IMR-90 (cell line): Measurements from ENCODE around the gene ZNF507. TPM values are rescaled to one million over a fixed set of nuclear protein-coding genes. Genes with fewer than 3 reads are reported as not detected.
"Not testable (repeated sequence)": the region's sequence is repeated elsewhere in the genome, so short reads cannot be mapped to it uniquely, and the experiment has no call there.

ENCODE experiments used
- ATAC-seq: fragments of 200-7000 bp; cut with Tn5 transposase; 2 replicates; pipeline ENCODE4 v1.9.1; 2020; ENCODE audit warnings: low read depth, mild to moderate bottlenecking, moderate library complexity
- BruUV-seq: library from RNA; stranded (reverse); fragments of 400-500 nt; replicated peaks from 2 replicates; lab custom pipeline; 2021; lab: Mats Ljungman, UMichigan
- CTCF ChIA-PET: fragments of 300-600 bp; formaldehyde crosslinking; extraction: SDS; loops from one replicate; lab custom pipeline; 2021; ENCODE audit warnings: antibody characterized with exemption; lab: Yijun Ruan, JAX
- POLR2A ChIA-PET: fragments of 300-600 bp; sonication (Branson Sonifier 250); formaldehyde crosslinking; loops from one replicate; lab custom pipeline; 2022; ENCODE audit warnings: antibody characterized with exemption; ENCODE audit not compliant: unreplicated experiment; lab: Charles Lee
- DNase-seq: peaks from one replicate; pipeline ENCODE4 v3.0.0; 2013
- H2AFZ ChIP-seq: replicated peaks from 2 replicates; pipeline ENCODE3; 2013; ENCODE audit warnings: low read length, mild to moderate bottlenecking; ENCODE audit not compliant: poor library complexity
- H2AK5ac ChIP-seq: 2 replicates; pipeline ENCODE4 v1.6.1; 2013; ENCODE audit warnings: low read depth, low read length, inconsistent platforms
- H2AK9ac ChIP-seq: replicated peaks from 2 replicates; pipeline ENCODE3; 2013; ENCODE audit warnings: mild to moderate bottlenecking, low read depth, low read length, moderate library complexity; ENCODE audit not compliant: poor library complexity
- H2BK120ac ChIP-seq: 2 replicates; pipeline ENCODE4 v1.6.1; 2013; ENCODE audit warnings: low read depth, low read length, inconsistent platforms
- H2BK15ac ChIP-seq: 3 replicates; pipeline ENCODE4 v1.6.1; 2013; ENCODE audit warnings: low read depth, low read length, inconsistent platforms
- H2BK20ac ChIP-seq: 2 replicates; pipeline ENCODE4 v1.6.1; 2013; ENCODE audit warnings: low read depth, mild to moderate bottlenecking, inconsistent platforms, low read length, moderate library complexity
- H2BK5ac ChIP-seq: 2 replicates; pipeline ENCODE4 v1.6.1; 2013; ENCODE audit warnings: mild to moderate bottlenecking, low read depth, low read length, inconsistent platforms; ENCODE audit not compliant: poor library complexity, severe bottlenecking
- H3K14ac ChIP-seq: replicated peaks from 2 replicates; pipeline ENCODE4 v1.6.1; 2013; ENCODE audit warnings: low read depth, low read length, inconsistent platforms
- H3K18ac ChIP-seq: 2 replicates; pipeline ENCODE4 v1.6.1; 2013; ENCODE audit warnings: low read depth, low read length, control low read depth
- H3K23ac ChIP-seq: 2 replicates; pipeline ENCODE4 v1.6.1; 2013; ENCODE audit warnings: low read depth, low read length, inconsistent platforms
- H3K27ac ChIP-seq: 2 replicates; pipeline ENCODE4 v1.5.1; 2013; ENCODE audit warnings: mild to moderate bottlenecking, control low read depth, low read length; ENCODE audit not compliant: insufficient read depth
- H3K27me3 ChIP-seq: 2 replicates; pipeline ENCODE4 v1.6.1; 2013; ENCODE audit warnings: low read length; ENCODE audit not compliant: control insufficient read depth, insufficient read depth
- H3K36me3 ChIP-seq: 2 replicates; pipeline ENCODE4 v1.6.1; 2013; ENCODE audit warnings: low read length, mixed read lengths; ENCODE audit not compliant: control insufficient read depth, insufficient read depth
- H3K4ac ChIP-seq: 2 replicates; pipeline ENCODE4 v1.6.1; 2013; ENCODE audit warnings: low read depth, low read length, inconsistent platforms
- H3K4me1 ChIP-seq: 2 replicates; pipeline ENCODE4 v1.6.1; 2013; ENCODE audit warnings: low read length, mixed read lengths; ENCODE audit not compliant: control insufficient read depth, insufficient read depth
- H3K4me2 ChIP-seq: 2 replicates; pipeline ENCODE4 v1.6.1; 2013; ENCODE audit warnings: low read depth, mild to moderate bottlenecking, control low read depth, low read length, moderate library complexity
- H3K4me3 ChIP-seq: 2 replicates; pipeline ENCODE4 v1.5.1; 2013; ENCODE audit warnings: low read depth, mild to moderate bottlenecking, control low read depth, low read length, moderate library complexity; ENCODE audit not compliant: insufficient read depth
- H3K56ac ChIP-seq: 2 replicates; pipeline ENCODE4 v1.6.1; 2013; ENCODE audit warnings: low read length, inconsistent platforms; ENCODE audit not compliant: insufficient read depth; ENCODE audit errors: extremely low read depth
- H3K79me1 ChIP-seq, 2 experiments: 2 replicates each; pipeline ENCODE4 v1.6.1; 2013; ENCODE audit warnings: low read length in 2 of 2, inconsistent platforms in 1 of 2, low read depth in 1 of 2
- H3K9ac ChIP-seq: 2 replicates; pipeline ENCODE4 v1.6.1; 2013; ENCODE audit warnings: low read depth, low read length, control low read depth
- H3K9me1 ChIP-seq: 2 replicates; pipeline ENCODE4 v1.6.1; 2013; ENCODE audit warnings: low read length, inconsistent platforms; ENCODE audit not compliant: insufficient read depth
- H3K9me3 ChIP-seq: 2 replicates; pipeline ENCODE4 v1.6.1; 2013; ENCODE audit warnings: low read length; ENCODE audit not compliant: control insufficient read depth, insufficient read depth
- H4K20me1 ChIP-seq: 2 replicates; pipeline ENCODE4 v1.6.1; 2013; ENCODE audit warnings: low read length, inconsistent platforms; ENCODE audit not compliant: insufficient read depth
- H4K5ac ChIP-seq: 2 replicates; pipeline ENCODE4 v1.6.1; 2013; ENCODE audit warnings: mild to moderate bottlenecking, low read depth, low read length, control low read depth
- H4K8ac ChIP-seq, 2 experiments: 2 replicates each; pipeline ENCODE4 v1.6.1; 2013; ENCODE audit warnings: low read depth in 2 of 2, low read length in 2 of 2, control low read depth in 1 of 2, inconsistent platforms in 1 of 2
- H4K91ac ChIP-seq: 2 replicates; pipeline ENCODE4 v1.6.1; 2013; ENCODE audit warnings: low read depth, low read length, inconsistent platforms; ENCODE audit not compliant: insufficient read depth
- RAD21 ChIP-seq: IDR thresholded peaks from 2 replicates; pipeline ENCODE4 v1.6.1; 2012; ENCODE audit warnings: low read length, improper control_type of control experiment
- SMC3 ChIP-seq: fragments of 150-350 bp; IDR thresholded peaks from 2 replicates; pipeline ENCODE4 v1.6.1; 2016; ENCODE audit warnings: low read depth, mild to moderate bottlenecking, antibody characterized with exemption, low read length, moderate library complexity
- WGBS, 2 experiments: methylation state at CpG; one replicate each; pipeline versions ENCODE4 v1.1.5 to v1.1.7; 2013; ENCODE audit warnings: missing lambda C conversion rate in 2 of 2; ENCODE audit not compliant: insufficient read length in 1 of 2; ENCODE audit errors: extremely low coverage in 2 of 2; 5-methylcytosine and 5-hydroxymethylcytosine counted together
- dilution Hi-C: fragments of 300-500 bp; cut with HindIII; formaldehyde crosslinking; loops from one replicate; pipeline ENCODE4 v1.14.3; 2018; ENCODE audit warnings: low sequenced_read_pairs; ENCODE audit not compliant: unreplicated experiment
- in situ Hi-C: fragments of 300-500 bp; cut with MboI; formaldehyde crosslinking; loops from 3 replicates; pipeline ENCODE4 v1.14.3; 2019; ENCODE audit warnings: low sequenced_read_pairs, inconsistent platforms, mixed read lengths
- intact Hi-C: fragments of 100-400 bp; cut with micrococcal nuclease; formaldehyde crosslinking; loops from 2 replicates; pipeline ENCODE4 v1.10.0; 2022
- polyA plus RNA-seq, 3 experiments: library from polyadenylated mRNA; depleted of rRNA; stranded (reverse); fragments of >200 nt; gene quantifications; 2 replicates each; pipeline ENCODE4 v1.2.3, GENCODE V29; 2012; ENCODE audit warnings: low replicate concordance in 1 of 3
- total RNA-seq: library from RNA; depleted of rRNA; stranded (reverse); fragments of >200 nt; gene quantifications from 2 replicates; pipeline ENCODE4 v1.2.3, GENCODE V29; 2012
- TF ChIP-seq, protein P1 (sequence below): conservative IDR thresholded peaks from 2 replicates; pipeline ENCODE4 v1.5.1; 2012; ENCODE audit warnings: mild to moderate bottlenecking, low read depth, low read length, improper control_type of control experiment

Gene ZNF507
- total and polyA plus RNA-seq, 2 of the 4 experiments (the other 2 are of a cell fraction), result 9.6 to 19.9 TPM

DNA sequence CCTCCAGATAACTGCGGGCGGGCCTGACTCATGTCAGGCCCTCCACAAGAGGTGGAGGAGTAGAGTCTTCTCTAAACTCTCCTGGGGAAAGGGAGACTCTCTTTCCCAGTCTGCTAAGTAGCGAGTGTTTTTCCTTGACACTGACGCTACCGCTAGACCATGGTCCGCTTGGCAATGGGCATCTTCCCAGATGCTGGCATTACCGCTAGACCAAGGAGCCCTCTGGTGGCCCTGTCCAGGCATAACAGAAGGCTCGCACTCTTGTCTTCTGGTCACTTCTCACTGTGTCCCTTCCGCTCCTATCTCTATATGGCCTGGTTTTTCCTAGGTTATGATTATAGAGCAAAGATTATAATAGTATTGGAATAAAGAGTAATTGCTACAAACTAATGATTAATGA lies 31.7 kb downstream of the ZNF507 start:
- intact Hi-C loops, H4K20me1 ChIP-seq, H3K9ac ChIP-seq, H3K4me2 ChIP-seq, H4K5ac ChIP-seq, in situ Hi-C loops, H3K56ac ChIP-seq, H3K18ac ChIP-seq, H2AK9ac ChIP-seq, H4K91ac ChIP-seq, H2BK5ac ChIP-seq, H3K4ac ChIP-seq, DNase-seq, BruUV-seq, H3K27me3 ChIP-seq, H2BK120ac ChIP-seq, ATAC-seq, H4K8ac ChIP-seq, H3K14ac ChIP-seq, POLR2A ChIA-PET, H2AFZ ChIP-seq, dilution Hi-C loops, H3K23ac ChIP-seq, H2BK15ac ChIP-seq, H3K27ac ChIP-seq, H2BK20ac ChIP-seq, H3K9me3 ChIP-seq, H2AK5ac ChIP-seq, H3K4me3 ChIP-seq: not testable (repeated sequence)
- 86% methylated on average over 1 of the region's 9 CpGs; no CpG with 5 or more reads in 1 of the 2 experiments for WGBS, 2 experiments
- TF ChIP-seq RAD21 (peak; percentile 40), SMC3 (0 out of 2 replicates have a peak, but pooled peaks have one; percentile 14)
- TF ChIP-seq, protein P1, sequence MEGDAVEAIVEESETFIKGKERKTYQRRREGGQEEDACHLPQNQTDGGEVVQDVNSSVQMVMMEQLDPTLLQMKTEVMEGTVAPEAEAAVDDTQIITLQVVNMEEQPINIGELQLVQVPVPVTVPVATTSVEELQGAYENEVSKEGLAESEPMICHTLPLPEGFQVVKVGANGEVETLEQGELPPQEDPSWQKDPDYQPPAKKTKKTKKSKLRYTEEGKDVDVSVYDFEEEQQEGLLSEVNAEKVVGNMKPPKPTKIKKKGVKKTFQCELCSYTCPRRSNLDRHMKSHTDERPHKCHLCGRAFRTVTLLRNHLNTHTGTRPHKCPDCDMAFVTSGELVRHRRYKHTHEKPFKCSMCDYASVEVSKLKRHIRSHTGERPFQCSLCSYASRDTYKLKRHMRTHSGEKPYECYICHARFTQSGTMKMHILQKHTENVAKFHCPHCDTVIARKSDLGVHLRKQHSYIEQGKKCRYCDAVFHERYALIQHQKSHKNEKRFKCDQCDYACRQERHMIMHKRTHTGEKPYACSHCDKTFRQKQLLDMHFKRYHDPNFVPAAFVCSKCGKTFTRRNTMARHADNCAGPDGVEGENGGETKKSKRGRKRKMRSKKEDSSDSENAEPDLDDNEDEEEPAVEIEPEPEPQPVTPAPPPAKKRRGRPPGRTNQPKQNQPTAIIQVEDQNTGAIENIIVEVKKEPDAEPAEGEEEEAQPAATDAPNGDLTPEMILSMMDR, result peak; percentile 24; the same call in 1 of the 2 replicates
- Histone ChIP-seq H3K4me1 (peaks cover 14% of the 10 kb centered on the region), H3K79me1 (peaks cover 11 to 40% of the 10 kb centered on the region in 2 experiments; a peak in 3 of 4 replicates), H3K9me1 (peaks cover 11% of the 10 kb centered on the region), H3K36me3 (peaks cover 23% of the 10 kb centered on the region)
- CTCF ChIA-PET, result interaction anchor here (0.5 kb wide), 1 partner anchor 9 kb away, joined by 3 read pairs; no protein-coding TSS in a partner anchor
